Liver (tissue), 9 donors: ENCODE data around the gene LGALS7B. TPM values are rescaled to one million over a fixed set of nuclear protein-coding genes. Genes with fewer than 3 reads are reported as not detected.
A peak's percentile ranks its signal among the peaks of the same experiment; 100 is the strongest.

ENCODE experiments used
- DNase-seq: peaks from one replicate; pipeline ENCODE4 v3.0.0-alpha.2; 2017; ENCODE audit warnings: low spot score
- H3K27ac ChIP-seq, 2 donors: one replicate each; pipeline ENCODE4 v1.7.0; 2013; ENCODE audit warnings: inconsistent platforms in 2 of 2, low read length in 2 of 2, control low read depth in 1 of 2, low read depth in 1 of 2, mild to moderate bottlenecking in 1 of 2
- H3K27me3 ChIP-seq, 4 donors: one replicate each; pipeline versions ENCODE4 v1.6.1 to v1.7.0; 2013; ENCODE audit warnings: low read length in 3 of 4, inconsistent platforms in 1 of 4, mild to moderate bottlenecking in 1 of 4, moderate library complexity in 1 of 4; ENCODE audit not compliant: control insufficient read depth in 4 of 4, insufficient read depth in 4 of 4
- H3K36me3 ChIP-seq, 4 donors: one replicate each; pipeline versions ENCODE4 v1.6.1 to v1.7.0; 2013; ENCODE audit warnings: low read length in 3 of 4, mild to moderate bottlenecking in 3 of 4, low read depth in 1 of 4, moderate library complexity in 1 of 4; ENCODE audit not compliant: control insufficient read depth in 4 of 4, insufficient read depth in 3 of 4
- H3K4me1 ChIP-seq, 4 donors: one replicate each; pipeline versions ENCODE4 v1.6.1 to v1.7.0; 2013; ENCODE audit warnings: low read length in 3 of 4, mild to moderate bottlenecking in 3 of 4, moderate library complexity in 1 of 4; ENCODE audit not compliant: control insufficient read depth in 4 of 4, insufficient read depth in 4 of 4
- H3K4me3 ChIP-seq, 3 donors: one replicate each; pipeline versions ENCODE4 v1.6.1 to v1.7.0; 2013; ENCODE audit warnings: low read length in 3 of 3, control low read depth in 1 of 3, low read depth in 1 of 3, mild to moderate bottlenecking in 1 of 3
- H3K9ac ChIP-seq, 2 donors: one replicate each; pipeline ENCODE4 v1.7.0; 2013; ENCODE audit warnings: low read length in 2 of 2, mild to moderate bottlenecking in 2 of 2, moderate library complexity in 2 of 2, control low read depth in 1 of 2, low read depth in 1 of 2
- H3K9me3 ChIP-seq, 4 donors: one replicate each; pipeline versions ENCODE4 v1.6.1 to v1.7.0; 2013; ENCODE audit warnings: low read length in 3 of 4; ENCODE audit not compliant: control insufficient read depth in 4 of 4
- ATF3 ChIP-seq: IDR thresholded peaks from 2 replicates; pipeline ENCODE4 v1.6.1; 2016; ENCODE audit warnings: antibody characterized with exemption
- CTCF ChIP-seq: fragments of 150-350 bp; IDR thresholded peaks from 2 replicates; pipeline ENCODE4 v1.5.1; 2017; ENCODE audit warnings: improper control_type of control experiment, low read depth, low read length; ENCODE audit not compliant: missing input control
- EGR1 ChIP-seq, 2 donors: IDR thresholded peaks; 2 replicates each; pipeline ENCODE4 v1.6.1; 2016 to 2018; ENCODE audit warnings: antibody characterized with exemption in 2 of 2, low read depth in 2 of 2
- FOXA1 ChIP-seq: IDR thresholded peaks from 2 replicates; pipeline ENCODE4 v1.6.1; 2016; ENCODE audit warnings: antibody characterized with exemption
- FOXA2 ChIP-seq: IDR thresholded peaks from 2 replicates; pipeline ENCODE4 v1.6.1; 2016; ENCODE audit warnings: antibody characterized with exemption
- GABPA ChIP-seq, 2 donors: IDR thresholded peaks in 1 of 2; conservative IDR thresholded peaks in 1 of 2; 2 replicates each; pipeline ENCODE4 v1.6.1; 2016; ENCODE audit warnings: antibody characterized with exemption in 2 of 2, mild to moderate bottlenecking in 1 of 2, moderate library complexity in 1 of 2
- HNF4A ChIP-seq, 2 donors: conservative IDR thresholded peaks; 2 replicates each; pipeline ENCODE4 v1.6.1; 2016; ENCODE audit warnings: antibody characterized with exemption in 2 of 2, mild to moderate bottlenecking in 2 of 2
- HNF4G ChIP-seq: IDR thresholded peaks from 2 replicates; pipeline ENCODE4 v1.6.1; 2016; ENCODE audit warnings: antibody characterized with exemption
- JUND ChIP-seq, 2 donors: IDR thresholded peaks; 2 replicates each; pipeline ENCODE4 v1.6.1; 2016; ENCODE audit warnings: antibody characterized with exemption in 2 of 2
- MAX ChIP-seq: IDR thresholded peaks from 2 replicates; pipeline ENCODE4 v1.6.1; 2016; ENCODE audit warnings: antibody characterized with exemption
- NR2F2 ChIP-seq: IDR thresholded peaks from 2 replicates; pipeline ENCODE4 v1.6.1; 2016; ENCODE audit warnings: antibody characterized with exemption
- RAD21 ChIP-seq, 2 donors: IDR thresholded peaks; 2 replicates each; pipeline ENCODE4 v1.6.1; 2016; ENCODE audit warnings: antibody characterized with exemption in 2 of 2, mild to moderate bottlenecking in 2 of 2
- REST ChIP-seq: IDR thresholded peaks from 2 replicates; pipeline ENCODE4 v1.6.1; 2016; ENCODE audit warnings: antibody characterized with exemption, mild to moderate bottlenecking
- RXRA ChIP-seq, 2 donors: IDR thresholded peaks; 2 replicates each; pipeline ENCODE4 v1.6.1; 2017 to 2018; ENCODE audit warnings: antibody characterized with exemption in 2 of 2, mild to moderate bottlenecking in 1 of 2
- SP1 ChIP-seq: IDR thresholded peaks from 2 replicates; pipeline ENCODE4 v1.6.1; 2018; ENCODE audit warnings: antibody characterized with exemption, mild to moderate bottlenecking
- TAF1 ChIP-seq: conservative IDR thresholded peaks from 2 replicates; pipeline ENCODE4 v1.6.1; 2016; ENCODE audit warnings: antibody characterized with exemption, mild to moderate bottlenecking
- YY1 ChIP-seq: IDR thresholded peaks from 2 replicates; pipeline ENCODE4 v1.6.1; 2016; ENCODE audit warnings: antibody characterized with exemption, mild to moderate bottlenecking
- ZBTB33 ChIP-seq: IDR thresholded peaks from 2 replicates; pipeline ENCODE4 v1.6.1; 2016; ENCODE audit warnings: antibody characterized with exemption
- WGBS: extraction: QIAGEN DNeasy Blood & Tissue Kit; methylation state at CpG from one replicate; pipeline ENCODE4 v1.1.7; 2013; 5-methylcytosine and 5-hydroxymethylcytosine counted together
- polyA plus RNA-seq, 2 donors: library from polyadenylated mRNA; stranded (reverse) in 1 of 2; unstranded in 1 of 2; fragments of 200-250 nt in 1 of 2; fragments of >200 nt in 1 of 2; fragmentation: Nextera tagmentation in 1 of 2; extraction: Ambion mirVana in 1 of 2; gene quantifications; one replicate each; pipeline versions ENCODE4 v1.2.1 to v1.2.3, GENCODE V29; 2013 to 2015
- total RNA-seq, 2 donors: library from RNA; depleted of rRNA; stranded (reverse); fragments of >200 nt; gene quantifications; one replicate each; pipeline ENCODE4 v1.2.3, GENCODE V29; 2014
- donor health status: healthy.
- donor health status: healthy.
- donor health status: healthy.
- donor health status: healthy.
- donor health status: healthy.

LGALS7B gene
- total and polyA plus RNA-seq, 4 donors: 0.36 TPM; not detected in 3

GRCh38 chr19:38763795-38764220, 25.2 kb upstream of the LGALS7B start:
- H3K9me3 ChIP-seq: no peaks in the 10 kb centered on the region
- peak overlapping the region; percentile 60 to 80 for H3K27ac ChIP-seq
- WGBS: 42% methylated on average over 3 of the region's 3 CpGs
- peak overlapping the region in 1 of 2 donors; percentile 47 for H3K9ac ChIP-seq
- TF ChIP-seq NR2F2 (peak; percentile 28), HNF4A (conservative IDR thresholded peaks at IDR 0.05) (peak; percentile 64 to 67), MAX (no peak), GABPA (IDR thresholded peaks at IDR 0.05 in 1 of 2, conservative IDR thresholded peaks at IDR 0.05 in 1 of 2) (no peak), TAF1 (peak; percentile 56), YY1 (no peak), FOXA2 (no peak), FOXA1 (no peak), ZBTB33 (no peak), CTCF (no peak), RXRA (IDR thresholded peaks at IDR 0.05) (no peak), REST (peak; percentile 25), EGR1 (IDR thresholded peaks at IDR 0.05; ENCODE audit: low read depth in 2 of 2) (no peak), ATF3 (no peak), SP1 (peak; percentile 53), HNF4G (peak; percentile 25), JUND (IDR thresholded peaks at IDR 0.05) (peak; percentile 66 to 76), RAD21 (IDR thresholded peaks at IDR 0.05) (peak in 1 of 2 donors; percentile 6)
- no peak overlapping the region for H3K4me3 ChIP-seq
- H3K27me3 ChIP-seq: no peaks in the 10 kb centered on the region
- no peaks in the 10 kb centered on the region for H3K36me3 ChIP-seq
- no peak for DNase-seq
- H3K4me1 ChIP-seq: peaks cover 0 to 4% (median 2%) of the 10 kb centered on the region in 4 donors
